ENCODE data around the gene SLC41A3.
"Not testable (repeated sequence)": the region's sequence is repeated elsewhere in the genome, so short reads cannot be mapped to it uniquely, and the experiment has no call there.

The SLC41A3 gene

GRCh38 chr3:126050626-126051025 is 33.3 kb downstream of the SLC41A3 start:
- no peak for DNase-seq (ENCODE audit: extremely low read depth, low read depth)
- H3K4me3 ChIP-seq (replicated peaks; ENCODE audit: low read depth, low read length) = no peak overlapping the region
- TF ChIP-seq, protein P1, sequence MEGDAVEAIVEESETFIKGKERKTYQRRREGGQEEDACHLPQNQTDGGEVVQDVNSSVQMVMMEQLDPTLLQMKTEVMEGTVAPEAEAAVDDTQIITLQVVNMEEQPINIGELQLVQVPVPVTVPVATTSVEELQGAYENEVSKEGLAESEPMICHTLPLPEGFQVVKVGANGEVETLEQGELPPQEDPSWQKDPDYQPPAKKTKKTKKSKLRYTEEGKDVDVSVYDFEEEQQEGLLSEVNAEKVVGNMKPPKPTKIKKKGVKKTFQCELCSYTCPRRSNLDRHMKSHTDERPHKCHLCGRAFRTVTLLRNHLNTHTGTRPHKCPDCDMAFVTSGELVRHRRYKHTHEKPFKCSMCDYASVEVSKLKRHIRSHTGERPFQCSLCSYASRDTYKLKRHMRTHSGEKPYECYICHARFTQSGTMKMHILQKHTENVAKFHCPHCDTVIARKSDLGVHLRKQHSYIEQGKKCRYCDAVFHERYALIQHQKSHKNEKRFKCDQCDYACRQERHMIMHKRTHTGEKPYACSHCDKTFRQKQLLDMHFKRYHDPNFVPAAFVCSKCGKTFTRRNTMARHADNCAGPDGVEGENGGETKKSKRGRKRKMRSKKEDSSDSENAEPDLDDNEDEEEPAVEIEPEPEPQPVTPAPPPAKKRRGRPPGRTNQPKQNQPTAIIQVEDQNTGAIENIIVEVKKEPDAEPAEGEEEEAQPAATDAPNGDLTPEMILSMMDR (IDR thresholded peaks at IDR 0.05; ENCODE audit: low read depth, low read length, missing control alignments) = no peak

- TF ChIP-seq, protein P1 (IDR thresholded peaks at IDR 0.05; ENCODE audit: low read depth, low read length, missing control alignments) = no peak
Observed at GRCh38 chr3:126050050-126050392, 33.9 kb downstream of the SLC41A3 start.

DNA sequence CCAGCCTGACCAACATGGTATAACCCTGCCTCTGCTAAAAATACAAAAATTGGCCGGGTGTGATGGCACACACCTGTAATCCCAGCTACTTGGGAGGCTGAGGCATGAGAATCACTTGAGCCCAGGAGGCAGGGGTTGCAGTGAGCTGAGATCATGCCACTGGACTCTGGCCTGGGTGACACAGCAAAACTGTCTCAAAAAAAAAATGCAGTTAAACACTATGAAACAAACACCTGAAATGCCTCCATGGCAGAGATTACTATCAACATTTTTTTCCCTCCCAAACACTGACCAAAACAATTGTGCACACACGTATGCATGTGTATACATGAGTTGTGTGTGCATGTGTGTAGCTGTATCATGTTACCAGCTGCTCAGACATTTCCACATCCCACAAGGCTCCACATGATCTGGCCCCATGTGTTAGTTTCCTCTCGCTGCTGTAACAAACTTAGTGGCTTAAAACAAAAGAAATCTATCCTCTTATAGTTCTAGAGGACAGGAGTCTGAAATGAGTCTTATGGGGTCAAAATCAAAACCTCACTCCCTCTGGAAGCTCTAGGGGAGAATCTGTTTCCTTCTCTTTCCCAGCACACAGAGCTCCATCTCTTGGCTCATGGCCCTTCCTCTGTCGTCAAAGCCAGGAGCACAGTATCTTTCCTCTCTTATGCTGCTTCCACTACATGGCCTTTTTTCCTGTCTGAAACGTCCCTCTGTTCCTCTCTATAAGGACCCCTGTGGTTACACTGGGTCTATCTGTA is 34.5 kb downstream of the SLC41A3 start:
- TF ChIP-seq, protein P1 (IDR thresholded peaks at IDR 0.05; ENCODE audit: low read depth, low read length, missing control alignments) = no peak
- DNase-seq (ENCODE audit: extremely low read depth, low read depth) = no peak
- no peak overlapping the region for H3K4me3 ChIP-seq (replicated peaks; ENCODE audit: low read depth, low read length)

More at GRCh38 chr3:126050050-126050392, 33.9 kb downstream of the SLC41A3 start:
- DNase-seq (ENCODE audit: extremely low read depth, low read depth) = no peak
- H3K4me3 ChIP-seq (replicated peaks; ENCODE audit: low read depth, low read length) = no peak overlapping the region

DNA sequence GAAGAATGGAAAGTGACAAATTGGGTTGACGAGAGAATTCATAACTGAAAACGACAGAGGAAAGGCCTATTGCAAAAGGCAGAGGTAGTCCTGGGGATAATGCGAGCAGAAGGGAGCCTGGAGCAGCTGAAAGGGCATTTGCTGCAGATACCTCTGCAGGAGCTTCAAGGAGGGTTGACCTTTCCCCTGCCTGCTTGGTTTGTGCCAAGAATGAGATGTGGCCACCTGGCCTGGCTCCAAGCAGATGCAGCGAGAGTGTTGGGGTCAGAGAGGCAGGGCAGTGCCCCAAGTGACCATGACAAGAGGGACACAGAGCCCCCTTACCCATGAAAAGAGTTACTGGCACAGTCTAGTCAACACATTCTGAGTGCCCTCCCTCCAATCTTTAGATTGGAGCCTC is 43.5 kb downstream of the SLC41A3 start:
- DNase-seq (ENCODE audit: extremely low read depth, low read depth) = no peak
- TF ChIP-seq, protein P1 (IDR thresholded peaks at IDR 0.05; ENCODE audit: low read depth, low read length, missing control alignments) = no peak
- H3K4me3 ChIP-seq (replicated peaks; ENCODE audit: low read depth, low read length) = no peak overlapping the region

DNA sequence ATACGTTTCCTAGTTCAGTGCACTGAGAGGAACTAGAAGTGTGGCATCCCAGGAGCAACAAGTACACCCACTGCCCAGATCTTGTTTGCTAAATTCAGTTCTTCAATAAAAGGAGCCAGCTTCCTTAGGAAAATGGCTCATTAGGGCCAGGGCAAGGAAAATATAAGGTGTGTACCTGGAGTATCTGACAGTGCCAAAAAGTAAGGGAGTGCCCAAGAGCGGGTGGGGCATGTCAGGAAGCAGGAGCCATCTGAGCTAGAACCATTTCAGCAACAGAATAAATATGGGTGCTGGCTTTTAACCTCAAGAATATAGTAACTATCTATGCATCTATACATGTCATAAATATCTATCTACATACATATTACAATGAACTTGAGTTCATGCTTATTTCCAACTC is 44.1 kb downstream of the SLC41A3 start:
- no peak for DNase-seq (ENCODE audit: extremely low read depth, low read depth)
- TF ChIP-seq, protein P1 (IDR thresholded peaks at IDR 0.05; ENCODE audit: low read depth, low read length, missing control alignments) = no peak
- H3K4me3 ChIP-seq (replicated peaks; ENCODE audit: low read depth, low read length) = no peak overlapping the region

- not testable (repeated sequence) for H3K4me3 ChIP-seq (replicated peaks; ENCODE audit: low read depth, low read length); DNase-seq (ENCODE audit: extremely low read depth, low read depth)
Observed at GRCh38 chr3:126038791-126039190, 45.1 kb downstream of the SLC41A3 start.

- TF ChIP-seq, protein P1 (IDR thresholded peaks at IDR 0.05; ENCODE audit: low read depth, low read length, missing control alignments) = no peak
- DNase-seq (ENCODE audit: extremely low read depth, low read depth) = no peak
- no peak overlapping the region for H3K4me3 ChIP-seq (replicated peaks; ENCODE audit: low read depth, low read length)
Observed at GRCh38 chr3:126036056-126036549, 47.8 kb downstream of the SLC41A3 start.
